HCT116 (cell line): Measurements from ENCODE around the gene CDK19. TPM values are rescaled to one million over a fixed set of nuclear protein-coding genes. Genes with fewer than 3 reads are reported as not detected.

ENCODE experiments used
- ATAC-seq: fragments of 200-7000 bp; cut with Tn5 transposase; 2 replicates; pipeline ENCODE4 v1.9.1; 2020; ENCODE audit warnings: mild to moderate bottlenecking, moderate library complexity
- BruUV-seq: library from RNA; stranded (reverse); fragments of 400-500 nt; replicated peaks from 2 replicates; lab custom pipeline; 2021; lab: Mats Ljungman, UMichigan
- CTCF ChIA-PET: fragments of 300-600 bp; sonication (Branson Sonifier 250); formaldehyde crosslinking; loops from one replicate; lab custom pipeline; 2021; ENCODE audit warnings: antibody characterized with exemption; lab: Charles Lee
- POLR2A ChIA-PET: fragments of 300-600, 350-600 bp; sonication (Branson Sonifier 250); formaldehyde crosslinking; loops from one replicate; lab custom pipeline; 2021; ENCODE audit warnings: antibody characterized with exemption; lab: Charles Lee
- RAD21 ChIA-PET, 2 experiments: fragments of 300-600 bp; sonication (Branson Sonifier 250); formaldehyde crosslinking; loops; one replicate each; lab custom pipeline; 2023; ENCODE audit warnings: low total read pairs in 2 of 2; ENCODE audit not compliant: uncharacterized antibody in 2 of 2, unreplicated experiment in 2 of 2, low non-redundant PET in 1 of 2; lab: Charles Lee
- DNase-seq: peaks from one replicate; pipeline ENCODE4 v3.0.0-alpha.2; 2010; ENCODE audit warnings: low read depth, low spot score
- H2AFZ ChIP-seq: fragments of 200-600 bp; shearing (Covaris generic), sonication (generic); 2 replicates; pipeline ENCODE4 v1.6.1; 2017; ENCODE audit warnings: low read depth, mixed run types, mixed read lengths, antibody characterized with exemption, low read length; ENCODE audit not compliant: poor library complexity, severe bottlenecking
- H3K27ac ChIP-seq: 2 replicates; pipeline ENCODE4 v1.5.1; 2012; ENCODE audit warnings: low read depth, low read length
- H3K27me3 ChIP-seq: fragments of 200-600 bp; sonication (generic); 2 replicates; pipeline ENCODE4 v1.6.1; 2016; ENCODE audit warnings: mixed run types, low read length, mixed read lengths; ENCODE audit not compliant: insufficient read depth
- H3K36me3 ChIP-seq, 2 experiments: fragments of 200-500 bp in 1 of 2; fragments of 200-600 bp in 1 of 2; sonication (Bioruptor generic) in 1 of 2; sonication (generic) in 1 of 2; 2 replicates each; pipeline versions ENCODE4 v1.5.1 to v1.6.1; 2014 to 2016; ENCODE audit warnings: low read length in 2 of 2, inconsistent platforms in 1 of 2, mixed read lengths in 1 of 2, mixed run types in 1 of 2; ENCODE audit not compliant: insufficient read depth in 2 of 2, control insufficient read depth in 1 of 2
- H3K4me1 ChIP-seq, 2 experiments: fragments of 200-600 bp in 1 of 2; sonication (generic) in 1 of 2; 2 replicates each; pipeline versions ENCODE4 v1.5.1 to v1.6.1; 2012 to 2017; ENCODE audit warnings: low read length in 2 of 2, inconsistent platforms in 1 of 2, mild to moderate bottlenecking in 1 of 2, mixed read lengths in 1 of 2, mixed run types in 1 of 2, moderate library complexity in 1 of 2; ENCODE audit not compliant: insufficient read depth in 2 of 2, control insufficient read depth in 1 of 2
- H3K4me2 ChIP-seq: fragments of 200-600 bp; sonication (generic); 2 replicates; pipeline ENCODE4 v1.6.1; 2017; ENCODE audit warnings: mixed run types, low read length, mixed read lengths
- H3K4me3 ChIP-seq, 2 experiments: fragments of 200-600 bp in 1 of 2; sonication (generic) in 1 of 2; replicated peaks in 1 of 2; 2 replicates each; pipeline ENCODE4 v1.5.1; 2011 to 2016; ENCODE audit warnings: low read length in 2 of 2, control low read depth in 1 of 2, low read depth in 1 of 2, mild to moderate bottlenecking in 1 of 2, mixed read lengths in 1 of 2, mixed run types in 1 of 2
- H3K79me2 ChIP-seq: fragments of 200-600 bp; sonication (generic); 2 replicates; pipeline ENCODE4 v1.6.1; 2017; ENCODE audit warnings: mild to moderate bottlenecking, mixed run types, low read length, moderate library complexity, mixed read lengths; ENCODE audit not compliant: insufficient read depth
- H3K9ac ChIP-seq: fragments of 200-600 bp; sonication (generic); 2 replicates; pipeline ENCODE4 v1.6.1; 2016; ENCODE audit warnings: low read length, mixed read lengths
- H3K9me2 ChIP-seq: fragments of 200-600 bp; sonication (generic), shearing (Covaris generic); 2 replicates; pipeline ENCODE4 v1.6.1; 2017; ENCODE audit warnings: mixed run types, mild to moderate bottlenecking, moderate library complexity; ENCODE audit not compliant: insufficient read depth
- H3K9me3 ChIP-seq, 2 experiments: fragments of 200-500 bp in 1 of 2; fragments of 200-600 bp in 1 of 2; sonication (Bioruptor generic) in 1 of 2; sonication (generic) in 1 of 2; 2 replicates each; pipeline ENCODE4 v1.6.1; 2014 to 2017; ENCODE audit warnings: low read length in 2 of 2, mixed read lengths in 2 of 2, inconsistent platforms in 1 of 2, low read depth in 1 of 2, mild to moderate bottlenecking in 1 of 2, mixed run types in 1 of 2, moderate library complexity in 1 of 2; ENCODE audit not compliant: control insufficient read depth in 1 of 2, insufficient read depth in 1 of 2
- H4K20me1 ChIP-seq: fragments of 200-600 bp; sonication (generic), shearing (Covaris generic); 2 replicates; pipeline ENCODE4 v1.6.1; 2017; ENCODE audit warnings: mixed run types, mild to moderate bottlenecking, moderate library complexity; ENCODE audit not compliant: insufficient read depth
- CBX3 ChIP-seq: IDR thresholded peaks from 2 replicates; pipeline ENCODE4 v1.6.1; 2012; ENCODE audit warnings: low read depth
- EGR1 ChIP-seq: IDR thresholded peaks from 2 replicates; pipeline ENCODE4 v1.6.1; 2012; ENCODE audit warnings: low read depth
- EZH2 ChIP-seq: fragments of 200-600 bp; sonication (generic); IDR thresholded peaks from 2 replicates; pipeline ENCODE4 v1.6.1; 2017; ENCODE audit warnings: antibody characterized with exemption, mixed run types
- EZH2phosphoT487 ChIP-seq: fragments of 200-600 bp; IDR thresholded peaks from 2 replicates; pipeline ENCODE4 v1.6.1; 2018; ENCODE audit warnings: antibody characterized with exemption, borderline replicate concordance
- FOSL1 ChIP-seq: IDR thresholded peaks from 2 replicates; pipeline ENCODE4 v1.6.1; 2012; ENCODE audit warnings: low read depth
- POLR2AphosphoS5 ChIP-seq: IDR thresholded peaks from 2 replicates; pipeline ENCODE4 v1.6.1; 2011; ENCODE audit warnings: mild to moderate bottlenecking, low read depth, low read length, moderate library complexity
- REST ChIP-seq: IDR thresholded peaks from 2 replicates; pipeline ENCODE4 v1.6.1; 2012; ENCODE audit warnings: low read depth
- SIN3A ChIP-seq: IDR thresholded peaks from 2 replicates; pipeline ENCODE4 v1.6.1; 2012; ENCODE audit warnings: low read depth
- SP1 ChIP-seq: IDR thresholded peaks from 2 replicates; pipeline ENCODE4 v1.6.1; 2012; ENCODE audit warnings: low read depth
- ZBTB33 ChIP-seq: IDR thresholded peaks from 2 replicates; pipeline ENCODE4 v1.6.1; 2011; ENCODE audit warnings: mild to moderate bottlenecking, low read length, moderate library complexity; ENCODE audit not compliant: insufficient replicate concordance; ENCODE audit errors: extremely low read depth
- ZFX ChIP-seq: fragments of 450-650 bp; IDR thresholded peaks from 2 replicates; pipeline ENCODE4 v1.6.1; 2017
- intact Hi-C: fragments of 100-400 bp; cut with micrococcal nuclease; formaldehyde crosslinking; loops from 2 replicates; pipeline ENCODE4 v1.10.0; 2022
- total RNA-seq: library from RNA; stranded (reverse); gene quantifications from one replicate; pipeline ENCODE4 v1.2.1, GENCODE V29; 2021; ENCODE audit not compliant: unreplicated experiment

Gene CDK19
- total RNA-seq, 1 experiment from 2014 or later, result 20.0 TPM

GRCh38 chr6:110625883-110626282 lies 189.4 kb downstream of the CDK19 start:
- H3K4me2 ChIP-seq, result no peak overlapping the region
- no TSS peak for BruUV-seq
- DNase-seq (no peak), ATAC-seq (no peak)
- no peaks in the 10 kb centered on the region for H3K9me2 ChIP-seq
- H3K9ac ChIP-seq, result no peak overlapping the region
- H3K27me3 ChIP-seq, result no peaks in the 10 kb centered on the region
- no peaks in the 10 kb centered on the region for H3K9me3 ChIP-seq
- 0 out of 4 replicates have a peak, but pooled peaks cover 0 to 2% of the 10 kb centered on the region in 2 experiments for H3K36me3 ChIP-seq
- no peak overlapping the region for H2AFZ ChIP-seq
- CTCF ChIA-PET, result no interaction called here
- RAD21 ChIA-PET, result no interaction called here
- H3K27ac ChIP-seq, result no peak overlapping the region
- H3K4me1 ChIP-seq, result no peaks in the 10 kb centered on the region
- TF ChIP-seq POLR2AphosphoS5, result no peak
- TF ChIP-seq EZH2phosphoT487, result no peak
- no peak for TF ChIP-seq CBX3
- no peak for TF ChIP-seq REST
- no peak for TF ChIP-seq ZBTB33
- no peak for TF ChIP-seq ZFX
- no peak for TF ChIP-seq EZH2
- TF ChIP-seq SP1, result no peak
- TF ChIP-seq FOSL1, result no peak
- TF ChIP-seq SIN3A, result no peak
- TF ChIP-seq EGR1, result no peak
- intact Hi-C loops, result no loop called here
- POLR2A ChIA-PET, result no interaction called here
- no peak overlapping the region for H3K4me3 ChIP-seq
- no peaks in the 10 kb centered on the region for H3K79me2 ChIP-seq
- H4K20me1 ChIP-seq, result no peaks in the 10 kb centered on the region
